Left lung (tissue), 10 donors: ENCODE results near the gene UCN3. TPM values are rescaled to one million over a fixed set of nuclear protein-coding genes. Genes with fewer than 3 reads are reported as not detected.
A peak's percentile ranks its signal among the peaks of the same experiment; 100 is the strongest.

Experiments used
- ATAC-seq: fragments of 200-7000 bp; cut with Tn5 transposase; one replicate; pipeline ENCODE4 v1.9.1; 2020; ENCODE audit warnings: moderate library complexity
- DNase-seq, 4 donors: peaks; one replicate each; pipeline ENCODE4 v3.0.0-alpha.2; 2013 to 2020
- H3K27ac ChIP-seq, 2 donors: fragments of 200-600 bp; sonication (generic) in 1 of 2; one replicate each; pipeline versions ENCODE4 v1.5.0 to v1.8.0; 2020 to 2021
- H3K27me3 ChIP-seq, 2 donors: fragments of 200-600 bp; sonication (generic) in 1 of 2; one replicate each; pipeline versions ENCODE4 v1.5.0 to v1.8.0; 2020 to 2021
- H3K36me3 ChIP-seq, 2 donors: fragments of 200-600 bp; sonication (generic) in 1 of 2; one replicate each; pipeline versions ENCODE4 v1.5.0 to v1.8.0; 2020 to 2021
- H3K4me1 ChIP-seq, 2 donors: fragments of 200-600 bp; one replicate each; pipeline ENCODE4 v1.8.0; 2021
- H3K4me3 ChIP-seq, 2 donors: fragments of 200-600 bp; sonication (generic) in 1 of 2; one replicate each; pipeline versions ENCODE4 v1.5.0 to v1.8.0; 2020 to 2021; ENCODE audit warnings: mild to moderate bottlenecking in 1 of 2
- H3K9me3 ChIP-seq, 2 donors: fragments of 200-600 bp; sonication (generic) in 1 of 2; one replicate each; pipeline versions ENCODE4 v1.5.0 to v1.8.0; 2020 to 2021
- CTCF ChIP-seq, 2 donors: fragments of 200-600 bp; sonication (generic) in 1 of 2; IDR thresholded peaks; one replicate each; pipeline versions ENCODE4 v1.5.0 to v1.8.0; 2021; ENCODE audit warnings: antibody characterized with exemption in 2 of 2
- intact Hi-C, 2 donors: fragments of 100-400 bp; cut with DNase I; formaldehyde crosslinking; loops; one replicate each; pipeline versions ENCODE4 v1.11.2 to v1.14.2; 2022
- polyA plus RNA-seq, 6 donors: library from polyadenylated mRNA; unstranded; fragments of 120-200 nt; gene quantifications; one replicate each; pipeline ENCODE4 v1.2.1, GENCODE V29; 2013; ENCODE audit not compliant: insufficient read length in 6 of 6
- total RNA-seq, 2 donors: library from RNA; stranded (reverse); fragmentation: NEBNext Ultra II Directional; extraction: Animal tissue kit (Norgen Biotek cat#: 25700); gene quantifications; one replicate each; pipeline ENCODE4 v1.2.1, GENCODE V29; 2021
- donor health status: DM: no; HTN: yes; CAD: no.
- donor health status: DM: no; HTN: no; CAD: no.

The UCN3 gene
- total and polyA plus RNA-seq, 8 donors: 0.35 to 1.6 (median 0.76) TPM; not detected in 1

DNA sequence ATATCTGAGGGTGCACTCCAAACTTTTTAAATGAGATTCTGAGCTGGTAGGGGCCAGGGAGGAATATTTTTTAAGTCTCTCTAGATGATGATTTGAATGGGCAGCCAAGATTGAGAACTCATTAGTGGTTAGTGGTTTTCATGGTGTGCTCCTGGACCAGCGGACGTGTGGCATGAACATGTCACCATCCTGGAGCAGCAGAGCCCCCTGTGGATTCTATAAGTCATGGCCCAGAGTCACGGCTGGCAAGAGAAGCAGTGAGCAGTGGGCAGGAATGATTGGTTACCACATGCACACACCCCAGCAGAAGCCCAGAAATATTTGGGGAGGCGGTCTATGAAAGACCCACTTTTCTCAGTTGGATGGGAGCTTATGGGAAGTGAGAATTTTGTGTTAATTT, 21.2 kb upstream of the UCN3 start:
- ATAC-seq (no peak), DNase-seq (no peak)
- no peaks in the 10 kb centered on the region for H3K27me3 ChIP-seq
- no peaks in the 10 kb centered on the region for H3K4me1 ChIP-seq
- no peak overlapping the region for H3K4me3 ChIP-seq
- H3K36me3 ChIP-seq: no peaks in the 10 kb centered on the region
- H3K9me3 ChIP-seq: no peaks in the 10 kb centered on the region
- intact Hi-C loops: no loop called here
- TF ChIP-seq CTCF (IDR thresholded peaks at IDR 0.05): no peak
- no peak overlapping the region for H3K27ac ChIP-seq

DNA sequence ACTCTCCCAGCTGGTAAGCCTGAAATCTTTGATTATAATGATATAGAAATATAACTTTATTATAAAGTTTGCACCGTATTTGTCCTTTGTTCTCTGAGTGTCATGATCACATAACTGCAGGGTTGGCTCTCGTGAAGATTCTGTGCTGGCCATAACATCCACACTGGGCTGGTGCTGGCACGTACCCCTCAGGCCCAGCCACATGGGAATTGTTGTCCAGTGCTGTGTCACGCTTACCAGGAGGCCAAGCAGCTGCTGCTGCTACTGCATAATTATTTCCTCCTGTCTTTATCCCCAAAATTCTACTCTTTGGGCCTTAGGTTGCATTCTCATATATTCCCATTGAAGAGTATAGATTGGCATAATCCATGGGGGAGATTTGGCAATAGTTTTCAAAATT, 20.8 kb upstream of the UCN3 start:
- Histone ChIP-seq H3K36me3 (no peaks in the 10 kb centered on the region), H3K27ac (no peak overlapping the region), H3K27me3 (no peaks in the 10 kb centered on the region), H3K9me3 (no peaks in the 10 kb centered on the region), H3K4me3 (no peak overlapping the region), H3K4me1 (no peaks in the 10 kb centered on the region)
- intact Hi-C loops: no loop called here
- no peak for ATAC-seq
- TF ChIP-seq CTCF (IDR thresholded peaks at IDR 0.05): no peak
- DNase-seq: no peak

DNA sequence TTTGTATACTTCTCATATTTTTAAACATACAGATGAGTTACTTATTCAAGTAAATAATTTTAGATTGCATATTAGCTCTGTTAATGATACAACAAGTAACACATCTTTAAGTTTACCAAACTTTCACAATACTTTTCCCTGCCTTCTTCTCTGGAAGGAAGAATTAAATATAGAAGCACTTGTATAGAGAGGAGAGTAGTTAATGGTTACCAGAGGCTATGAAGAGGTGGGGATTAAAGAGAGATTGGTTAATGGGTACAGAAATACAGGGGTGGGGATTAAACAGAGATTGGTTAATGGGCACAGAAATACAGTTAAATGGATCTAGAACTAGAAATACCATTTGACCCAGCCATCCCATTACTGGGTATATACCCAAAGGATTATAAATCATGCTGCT, 20.0 kb upstream of the UCN3 start:
- Histone ChIP-seq H3K27ac (no peak overlapping the region), H3K27me3 (no peaks in the 10 kb centered on the region), H3K4me1 (no peaks in the 10 kb centered on the region), H3K9me3 (no peaks in the 10 kb centered on the region), H3K4me3 (no peak overlapping the region), H3K36me3 (no peaks in the 10 kb centered on the region)
- TF ChIP-seq CTCF (IDR thresholded peaks at IDR 0.05): no peak
- ATAC-seq: peak; percentile 83
- intact Hi-C loops: no loop called here
- DNase-seq: no peak

DNA sequence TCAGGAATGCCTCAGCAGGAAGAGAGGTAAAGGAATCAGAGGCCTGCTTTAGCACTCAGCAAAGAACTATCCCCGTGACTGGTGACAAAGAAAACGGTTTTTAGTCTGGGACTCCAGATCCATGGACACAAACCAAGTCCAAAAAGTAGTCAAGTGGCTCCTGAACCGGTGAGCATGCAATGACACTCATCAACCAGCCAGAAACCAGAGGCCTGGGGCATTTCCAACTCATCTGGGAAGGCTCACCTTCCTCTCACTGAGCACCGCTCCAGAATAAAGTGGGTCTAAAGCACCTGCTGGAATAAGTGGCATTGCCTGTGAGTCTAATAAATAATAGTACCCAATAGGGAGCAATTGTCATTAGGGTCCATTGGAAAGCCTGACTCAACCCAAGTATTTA, 17.9 kb upstream of the UCN3 start:
- ATAC-seq (peak; percentile 44), DNase-seq (no peak)
- Histone ChIP-seq H3K27ac (no peak overlapping the region), H3K9me3 (no peaks in the 10 kb centered on the region), H3K4me1 (no peaks in the 10 kb centered on the region), H3K4me3 (no peak overlapping the region), H3K27me3 (no peaks in the 10 kb centered on the region), H3K36me3 (no peaks in the 10 kb centered on the region)
- TF ChIP-seq CTCF (IDR thresholded peaks at IDR 0.05): no peak
- intact Hi-C loops: no loop called here

GRCh38 chr10:5349362-5349761, 15.4 kb upstream of the UCN3 start:
- ATAC-seq (no peak), DNase-seq (no peak)
- no peak for TF ChIP-seq CTCF (IDR thresholded peaks at IDR 0.05)
- H3K27ac ChIP-seq: no peak overlapping the region
- no peaks in the 10 kb centered on the region for H3K36me3 ChIP-seq
- no peaks in the 10 kb centered on the region for H3K4me1 ChIP-seq
- no peaks in the 10 kb centered on the region for H3K9me3 ChIP-seq
- no peak overlapping the region for H3K4me3 ChIP-seq
- intact Hi-C loops: no loop called here
- no peaks in the 10 kb centered on the region for H3K27me3 ChIP-seq
